ENCODE data around the gene SLC12A8. TPM values are rescaled to one million over a fixed set of nuclear protein-coding genes. Genes with fewer than 3 reads are reported as not detected.

SLC12A8 gene
- total RNA-seq, 1 experiment from 2014 or later, result 30.7 TPM

DNA sequence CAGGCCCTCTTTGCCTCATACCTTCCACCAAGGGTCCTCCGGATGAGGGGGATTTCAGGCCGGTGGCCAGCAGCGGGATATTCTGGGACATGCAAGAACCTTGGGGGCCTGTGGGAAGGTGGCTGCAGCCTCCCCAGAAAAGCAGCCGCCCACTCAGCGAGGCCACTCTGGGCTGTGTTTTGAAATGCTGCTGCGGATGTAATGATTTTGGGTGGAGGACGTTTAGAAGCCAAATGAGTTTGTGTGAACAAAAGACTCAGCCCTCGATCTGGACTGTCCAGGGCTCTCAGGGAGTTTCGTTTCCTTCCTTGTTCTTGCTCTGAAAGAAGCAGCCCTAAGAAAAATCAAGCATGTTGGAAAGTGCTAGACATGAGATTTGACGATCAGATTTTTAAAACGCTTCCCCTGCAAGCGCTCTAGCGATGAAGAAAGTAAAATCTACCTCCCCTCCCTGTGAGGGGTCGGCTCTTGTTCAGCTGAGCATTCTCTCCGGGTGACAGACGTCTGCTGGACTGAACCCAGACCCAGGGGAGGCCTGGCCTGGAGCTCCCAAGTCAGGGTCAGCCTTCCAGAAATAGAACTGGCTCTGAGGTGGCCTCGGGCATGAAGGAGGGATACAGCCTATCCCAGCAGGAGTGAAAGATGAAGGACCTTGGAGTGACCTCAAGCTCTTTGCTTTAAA lies 169.7 kb downstream of the SLC12A8 start:
- Histone ChIP-seq H3K9me3 (ENCODE audit: insufficient read depth, low read depth) (no peaks in the 10 kb centered on the region), H3K9me2 (ENCODE audit: insufficient read depth) (no peaks in the 10 kb centered on the region; the same call in 1 of the 2 replicates), H3K27ac (no peak overlapping the region), H3K27me3 (ENCODE audit: insufficient read depth, low read depth) (no peaks in the 10 kb centered on the region), H3K4me1 (replicated peaks; ENCODE audit: insufficient read depth) (no peaks in the 10 kb centered on the region), H3F3A (ENCODE audit: insufficient read depth, low read depth) (no peaks in the 10 kb centered on the region), H3K4me3 (no peak overlapping the region), H3K4me2 (no peak overlapping the region), H3K36me3 (ENCODE audit: low read depth) (no peaks in the 10 kb centered on the region), H4K20me1 (ENCODE audit: insufficient read depth) (no peaks in the 10 kb centered on the region), H2AFZ (no peak overlapping the region), H3K79me2 (ENCODE audit: low read depth) (no peaks in the 10 kb centered on the region)
- BruUV-seq (replicated peaks), result no TSS peak
- no peak for DNase-seq
- ChIA-PET POLR2A (ENCODE audit: unreplicated experiment) (no interaction called here), CTCF (no interaction called here)
- intact Hi-C loops (cut with micrococcal nuclease; ENCODE audit: unreplicated experiment), result no loop called here
- TF ChIP-seq, protein P1, sequence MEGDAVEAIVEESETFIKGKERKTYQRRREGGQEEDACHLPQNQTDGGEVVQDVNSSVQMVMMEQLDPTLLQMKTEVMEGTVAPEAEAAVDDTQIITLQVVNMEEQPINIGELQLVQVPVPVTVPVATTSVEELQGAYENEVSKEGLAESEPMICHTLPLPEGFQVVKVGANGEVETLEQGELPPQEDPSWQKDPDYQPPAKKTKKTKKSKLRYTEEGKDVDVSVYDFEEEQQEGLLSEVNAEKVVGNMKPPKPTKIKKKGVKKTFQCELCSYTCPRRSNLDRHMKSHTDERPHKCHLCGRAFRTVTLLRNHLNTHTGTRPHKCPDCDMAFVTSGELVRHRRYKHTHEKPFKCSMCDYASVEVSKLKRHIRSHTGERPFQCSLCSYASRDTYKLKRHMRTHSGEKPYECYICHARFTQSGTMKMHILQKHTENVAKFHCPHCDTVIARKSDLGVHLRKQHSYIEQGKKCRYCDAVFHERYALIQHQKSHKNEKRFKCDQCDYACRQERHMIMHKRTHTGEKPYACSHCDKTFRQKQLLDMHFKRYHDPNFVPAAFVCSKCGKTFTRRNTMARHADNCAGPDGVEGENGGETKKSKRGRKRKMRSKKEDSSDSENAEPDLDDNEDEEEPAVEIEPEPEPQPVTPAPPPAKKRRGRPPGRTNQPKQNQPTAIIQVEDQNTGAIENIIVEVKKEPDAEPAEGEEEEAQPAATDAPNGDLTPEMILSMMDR (conservative IDR thresholded peaks at IDR 0.05), result no peak
- TF ChIP-seq EZH2 (IDR thresholded peaks at IDR 0.05; ENCODE audit: low read depth), result no peak

DNA sequence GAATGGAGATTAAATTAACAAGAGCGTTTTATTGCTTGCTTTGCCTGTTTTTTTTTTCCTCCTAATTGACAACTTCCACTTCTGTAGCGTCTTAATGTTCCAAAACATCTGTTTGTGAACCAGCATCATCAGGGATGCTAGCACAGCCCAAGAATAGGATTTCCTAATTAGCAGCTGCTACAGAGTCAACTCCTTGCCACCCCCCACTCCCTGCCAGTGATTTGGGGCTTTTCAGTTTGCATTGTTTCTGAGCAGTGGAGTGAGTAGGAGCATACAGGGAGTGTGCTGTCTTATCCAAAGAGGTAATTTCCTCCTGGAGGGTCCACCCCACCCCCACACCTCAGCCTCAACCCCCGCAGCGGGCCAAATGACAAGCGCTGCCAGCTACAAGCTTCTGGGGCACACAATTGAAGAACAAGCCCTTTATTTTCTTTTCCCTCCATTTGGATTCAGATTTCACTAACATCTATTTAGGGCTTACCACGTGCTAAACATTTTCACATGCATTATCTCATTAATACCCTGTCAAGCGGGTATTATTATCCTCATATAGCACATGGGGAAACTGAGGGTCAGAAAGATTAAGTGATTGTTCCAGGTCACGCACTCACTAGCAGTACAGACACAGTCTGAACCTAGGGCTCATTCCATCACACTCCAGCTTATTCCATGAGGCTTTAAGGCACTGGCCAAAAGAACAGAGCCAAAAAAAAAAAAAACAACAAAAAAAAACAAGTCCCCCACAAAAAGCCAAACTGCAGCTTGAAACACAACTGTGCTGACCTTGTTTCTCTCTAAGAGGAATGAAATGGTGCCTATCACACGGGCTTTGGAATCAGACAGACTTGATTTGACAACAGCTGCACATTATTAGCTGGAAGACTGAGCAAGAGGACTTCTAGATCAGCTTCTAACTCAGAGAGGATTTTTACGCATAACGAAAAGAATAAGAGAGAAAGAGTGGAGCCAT lies 173.1 kb downstream of the SLC12A8 start:
- Histone ChIP-seq H4K20me1 (ENCODE audit: insufficient read depth) (no peaks in the 10 kb centered on the region), H3K27me3 (ENCODE audit: insufficient read depth, low read depth) (no peaks in the 10 kb centered on the region), H3K4me3 (no peak overlapping the region), H2AFZ (no peak overlapping the region), H3K9me2 (ENCODE audit: insufficient read depth) (no peaks in the 10 kb centered on the region; the same call in 1 of the 2 replicates), H3F3A (ENCODE audit: insufficient read depth, low read depth) (no peaks in the 10 kb centered on the region), H3K4me2 (no peak overlapping the region), H3K27ac (no peak overlapping the region), H3K79me2 (ENCODE audit: low read depth) (no peaks in the 10 kb centered on the region), H3K9me3 (ENCODE audit: insufficient read depth, low read depth) (peaks cover 4% of the 10 kb centered on the region; the same call in 1 of the 2 replicates), H3K36me3 (ENCODE audit: low read depth) (no peaks in the 10 kb centered on the region), H3K4me1 (replicated peaks; ENCODE audit: insufficient read depth) (no peaks in the 10 kb centered on the region)
- DNase-seq, result no peak
- POLR2A ChIA-PET (ENCODE audit: unreplicated experiment), result interaction anchor here (1.0 kb wide), 1 partner anchor 608 kb away, joined by 3 read pairs; no protein-coding TSS in a partner anchor
- BruUV-seq (replicated peaks), result no TSS peak
- intact Hi-C loops (cut with micrococcal nuclease; ENCODE audit: unreplicated experiment), result no loop called here
- no peak for TF ChIP-seq EZH2 (IDR thresholded peaks at IDR 0.05; ENCODE audit: low read depth)
- TF ChIP-seq, protein P1 (conservative IDR thresholded peaks at IDR 0.05), result no peak
- CTCF ChIA-PET, result no interaction called here

DNA sequence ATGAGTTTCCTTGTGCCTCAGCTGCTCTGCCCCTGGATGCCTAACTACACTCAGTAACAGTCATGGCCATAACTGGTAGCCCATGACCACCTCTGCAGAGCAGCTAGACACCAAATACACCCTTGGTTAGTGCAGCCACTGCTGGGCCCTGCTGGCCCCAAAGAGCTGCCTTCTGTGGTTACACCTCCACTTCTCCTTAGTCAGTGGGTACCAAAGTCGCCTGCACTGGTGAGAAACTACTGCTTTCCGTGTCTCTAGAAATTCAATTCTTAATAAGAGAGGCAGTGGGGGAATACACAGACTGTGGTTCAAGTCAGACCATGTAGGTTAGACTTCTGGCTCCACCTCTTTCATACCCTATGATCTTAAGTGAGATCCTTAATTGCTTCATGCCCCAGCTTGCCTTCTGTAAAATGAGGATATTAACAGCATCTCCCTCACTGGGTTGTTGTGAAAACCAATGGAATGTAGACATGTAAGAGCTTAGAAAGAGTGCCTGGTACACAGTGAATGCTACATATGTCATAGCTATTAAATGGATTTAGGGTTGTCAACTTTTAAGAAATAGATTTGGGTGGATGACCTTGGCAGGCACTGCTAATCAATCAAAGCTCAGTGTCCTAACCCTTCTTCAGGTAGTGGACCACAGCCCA lies 174.9 kb downstream of the SLC12A8 start:
- H4K20me1 ChIP-seq (ENCODE audit: insufficient read depth), result no peaks in the 10 kb centered on the region
- BruUV-seq (replicated peaks), result no TSS peak
- H3K4me1 ChIP-seq (replicated peaks; ENCODE audit: insufficient read depth), result no peaks in the 10 kb centered on the region
- ChIA-PET CTCF (no interaction called here), POLR2A (ENCODE audit: unreplicated experiment) (interaction anchor here (0.5 kb wide), 1 partner anchor 453 kb away, joined by 12 read pairs; no protein-coding TSS in a partner anchor)
- H3K27ac ChIP-seq, result no peak overlapping the region
- DNase-seq, result no peak
- H3F3A ChIP-seq (ENCODE audit: insufficient read depth, low read depth), result no peaks in the 10 kb centered on the region
- H2AFZ ChIP-seq, result no peak overlapping the region
- intact Hi-C loops (cut with micrococcal nuclease; ENCODE audit: unreplicated experiment), result no loop called here
- TF ChIP-seq, protein P1 (conservative IDR thresholded peaks at IDR 0.05), result no peak
- TF ChIP-seq EZH2 (IDR thresholded peaks at IDR 0.05; ENCODE audit: low read depth), result no peak
- peaks cover 4% of the 10 kb centered on the region; the same call in 1 of the 2 replicates for H3K9me3 ChIP-seq (ENCODE audit: insufficient read depth, low read depth)
- H3K4me2 ChIP-seq, result no peak overlapping the region
- H3K9me2 ChIP-seq (ENCODE audit: insufficient read depth), result no peaks in the 10 kb centered on the region; the same call in 1 of the 2 replicates
- H3K36me3 ChIP-seq (ENCODE audit: low read depth), result no peaks in the 10 kb centered on the region
- no peaks in the 10 kb centered on the region for H3K79me2 ChIP-seq (ENCODE audit: low read depth)
- H3K4me3 ChIP-seq, result no peak overlapping the region
- no peaks in the 10 kb centered on the region for H3K27me3 ChIP-seq (ENCODE audit: insufficient read depth, low read depth)

Data from PC-9 (cell line).